GM12878 (cell line): Measurements from ENCODE around the gene KCNQ1. TPM values are rescaled to one million over a fixed set of nuclear protein-coding genes. Genes with fewer than 3 reads are reported as not detected.

Source experiments
- ATAC-seq: fragments of 200-7000 bp; cut with Tn5 transposase; 3 replicates; pipeline ENCODE4 v1.9.1; 2020; ENCODE audit warnings: mild to moderate bottlenecking, moderate library complexity
- BruUV-seq: library from RNA; stranded (reverse); fragments of 400-500 nt; replicated peaks from 2 replicates; lab custom pipeline; 2021; lab: Mats Ljungman, UMichigan
- CTCF ChIA-PET: fragments of 300-600 bp; sonication (Branson Sonifier 250); formaldehyde crosslinking; extraction: SDS; loops from one replicate; lab custom pipeline; 2021; ENCODE audit warnings: inconsistent platforms; lab: Yijun Ruan, JAX
- POLR2A ChIA-PET: fragments of 350-600 bp; formaldehyde crosslinking; extraction: SDS; loops from one replicate; lab custom pipeline; 2021; ENCODE audit warnings: inconsistent platforms; lab: Charles Lee
- RAD21 ChIA-PET: fragments of 300-600 bp; sonication (Branson Sonifier 250); formaldehyde crosslinking; loops from one replicate; lab custom pipeline; 2023; ENCODE audit warnings: antibody characterized with exemption; ENCODE audit not compliant: unreplicated experiment; lab: Charles Lee
- SMC1A ChIA-PET: fragments of 300-600 bp; sonication (Branson Sonifier 250); formaldehyde crosslinking; loops from one replicate; lab custom pipeline; 2023; ENCODE audit not compliant: unreplicated experiment, uncharacterized antibody; lab: Charles Lee
- DNase-seq: peaks from one replicate; pipeline ENCODE4 v3.0.0-alpha.2; 2011; ENCODE audit warnings: low read depth, low spot score
- FAIRE-seq: peaks from 3 replicates; lab custom pipeline; 2011; peaks lifted over from hg19 to GRCh38; lab: Jason Lieb, UNC
- H2AFZ ChIP-seq: 2 replicates; pipeline ENCODE4 v1.6.0; 2011; ENCODE audit warnings: low read depth, low read length, control low read depth; ENCODE audit not compliant: control insufficient read depth
- H3K27ac ChIP-seq: 2 replicates; pipeline ENCODE4 v1.5.1; 2011; ENCODE audit warnings: control low read depth; ENCODE audit not compliant: control insufficient read depth, insufficient read depth
- H3K27me3 ChIP-seq, 2 experiments: replicated peaks in 1 of 2; 2 replicates each; pipeline versions ENCODE4 v1.6.0 to v1.6.1; 2011; ENCODE audit warnings: low read length in 1 of 2; ENCODE audit not compliant: control insufficient read depth in 2 of 2, insufficient read depth in 2 of 2
- H3K36me3 ChIP-seq, 2 experiments: 2 replicates each; pipeline ENCODE4 v1.5.1; 2011; ENCODE audit warnings: low read length in 1 of 2; ENCODE audit not compliant: control insufficient read depth in 2 of 2, insufficient read depth in 2 of 2
- H3K4me1 ChIP-seq: 2 replicates; pipeline ENCODE4 v1.6.1; 2011; ENCODE audit warnings: mild to moderate bottlenecking, low read length, moderate library complexity, mixed read lengths; ENCODE audit not compliant: control insufficient read depth, insufficient read depth
- H3K4me2 ChIP-seq: 2 replicates; pipeline ENCODE4 v1.6.0; 2011; ENCODE audit warnings: control low read depth; ENCODE audit not compliant: control insufficient read depth, insufficient read depth
- H3K4me3 ChIP-seq: fragments of 200-600 bp; sonication (generic); 2 replicates; pipeline ENCODE4 v1.5.1; 2016
- H3K79me2 ChIP-seq: 2 replicates; pipeline ENCODE4 v1.6.0; 2011; ENCODE audit warnings: low read length; ENCODE audit not compliant: control insufficient read depth, insufficient read depth
- H3K9ac ChIP-seq: 2 replicates; pipeline ENCODE4 v1.8.0; 2011; ENCODE audit warnings: low read length, control low read depth, mixed read lengths; ENCODE audit not compliant: control insufficient read depth, insufficient read depth
- H3K9me3 ChIP-seq: replicated peaks from 3 replicates; pipeline ENCODE4 v1.5.1; 2011; ENCODE audit warnings: mild to moderate bottlenecking, low read length; ENCODE audit not compliant: control insufficient read depth, insufficient read depth
- H4K20me1 ChIP-seq: 2 replicates; pipeline ENCODE4 v1.6.0; 2011; ENCODE audit not compliant: control insufficient read depth, insufficient read depth
- ASH2L ChIP-seq: fragments of 300-600, 200-600 bp; sonication (generic); IDR thresholded peaks from 2 replicates; pipeline ENCODE4 v1.6.1; 2017; ENCODE audit warnings: low read depth, mild to moderate bottlenecking, borderline replicate concordance
- BACH1 ChIP-seq: fragments of 450-650 bp; IDR thresholded peaks from 2 replicates; pipeline ENCODE4 v1.6.1; 2017; ENCODE audit warnings: mild to moderate bottlenecking, borderline replicate concordance
- CBFB ChIP-seq: IDR thresholded peaks from 2 replicates; pipeline ENCODE4 v1.6.1; 2016; ENCODE audit warnings: antibody characterized with exemption, low read depth
- CHD1 ChIP-seq: IDR thresholded peaks from 2 replicates; pipeline ENCODE4 v1.6.1; 2012; ENCODE audit warnings: low read depth, low read length, improper control_type of control experiment
- HDGF ChIP-seq: fragments of 450-650 bp; IDR thresholded peaks from 2 replicates; pipeline ENCODE4 v1.6.1; 2016; ENCODE audit warnings: antibody characterized with exemption
- IRF4 ChIP-seq: IDR thresholded peaks from 2 replicates; pipeline ENCODE4 v1.6.1; 2011; ENCODE audit warnings: low read depth, low read length
- NR2C1 ChIP-seq: fragments of 450-650 bp; IDR thresholded peaks from 2 replicates; pipeline ENCODE4 v1.6.1; 2017; ENCODE audit warnings: antibody characterized with exemption, mild to moderate bottlenecking, moderate library complexity
- SMAD5 ChIP-seq: IDR thresholded peaks from 2 replicates; pipeline ENCODE4 v1.6.1; 2016; ENCODE audit warnings: antibody characterized with exemption, low read depth
- SMARCA5 ChIP-seq: fragments of 450-650 bp; IDR thresholded peaks from 2 replicates; pipeline ENCODE4 v1.6.1; 2017; ENCODE audit warnings: mild to moderate bottlenecking
- SREBF1 ChIP-seq: IDR thresholded peaks from 2 replicates; pipeline ENCODE4 v1.6.1; 2012; ENCODE audit warnings: mild to moderate bottlenecking, low read length
- SREBF2 ChIP-seq: IDR thresholded peaks from 2 replicates; pipeline ENCODE4 v1.6.1; 2012; ENCODE audit warnings: mild to moderate bottlenecking, low read length
- TARDBP ChIP-seq: IDR thresholded peaks from 2 replicates; pipeline ENCODE4 v1.6.1; 2016; ENCODE audit warnings: borderline replicate concordance
- YBX1 ChIP-seq: fragments of 450-650 bp; IDR thresholded peaks from 2 replicates; pipeline ENCODE4 v1.6.1; 2016; ENCODE audit warnings: antibody characterized with exemption
- WGBS: methylation state at CpG from one replicate; pipeline ENCODE4 v1.1.6; 2016; ENCODE audit warnings: low lambda C conversion rate; ENCODE audit not compliant: insufficient replicate concordance, insufficient coverage; ENCODE audit errors: missing lambda C conversion rate; 5-methylcytosine and 5-hydroxymethylcytosine counted together
- in situ Hi-C: fragments of 300-500 bp; cut with MboI; formaldehyde crosslinking; loops from 9 replicates; pipeline ENCODE4 v1.14.3; 2018; ENCODE audit warnings: mixed read lengths
- intact Hi-C: fragments of 100-400 bp; cut with micrococcal nuclease; formaldehyde crosslinking; loops from one replicate; pipeline ENCODE4 v1.14.2; 2022; ENCODE audit not compliant: unreplicated experiment
- polyA plus RNA-seq, 11 experiments: library from polyadenylated mRNA; depleted of rRNA in 4 of 11; unstranded in 6 of 11; stranded (reverse) in 5 of 11; fragments of >200 nt; fragmentation: Nextera tagmentation in 4 of 11; fragmentation: Illumina TruSeq in 1 of 11; extraction: Ambion mirVana in 4 of 11; extraction: Trizol in 1 of 11; gene quantifications; 1 replicate in 1 of 11; 2 replicates in 10 of 11; pipeline versions ENCODE4 v1.2.1 to v1.2.3, GENCODE V29; 2011 to 2016; ENCODE audit warnings: inconsistent platforms in 2 of 11, missing spikeins in 2 of 11, low read depth in 1 of 11
- total RNA-seq, 4 experiments: library from RNA; depleted of rRNA in 3 of 4; stranded (reverse); fragments of >200 nt in 3 of 4; fragmentation: Illumina TruSeq in 1 of 4; extraction: Trizol in 1 of 4; gene quantifications; 2 replicates each; pipeline versions ENCODE4 v1.2.1 to v1.2.3, GENCODE V29; 2013 to 2021
- TF ChIP-seq, protein P1 (sequence below): fragments of 450-650 bp; formaldehyde crosslinking; IDR thresholded peaks from 2 replicates; pipeline ENCODE4 v1.5.0; 2022; ENCODE audit warnings: mild to moderate bottlenecking, missing genetic modification characterization
- TF ChIP-seq, protein P2 (sequence below): fragments of 450-650 bp; conservative IDR thresholded peaks from 2 replicates; pipeline ENCODE4 v1.6.1; 2017; ENCODE audit warnings: mild to moderate bottlenecking, moderate library complexity
- TF ChIP-seq, protein P3 (sequence below): IDR thresholded peaks from 2 replicates; pipeline ENCODE4 v1.6.1; 2012; ENCODE audit warnings: low read length, inconsistent platforms

The KCNQ1 gene
- total and polyA plus RNA-seq, 10 of the 15 experiments (the other 5 are each of a cell fraction or from before 2014, with no cell fraction given), result 0.03 to 0.15 (median 0.12) TPM; not detected in 7

DNA sequence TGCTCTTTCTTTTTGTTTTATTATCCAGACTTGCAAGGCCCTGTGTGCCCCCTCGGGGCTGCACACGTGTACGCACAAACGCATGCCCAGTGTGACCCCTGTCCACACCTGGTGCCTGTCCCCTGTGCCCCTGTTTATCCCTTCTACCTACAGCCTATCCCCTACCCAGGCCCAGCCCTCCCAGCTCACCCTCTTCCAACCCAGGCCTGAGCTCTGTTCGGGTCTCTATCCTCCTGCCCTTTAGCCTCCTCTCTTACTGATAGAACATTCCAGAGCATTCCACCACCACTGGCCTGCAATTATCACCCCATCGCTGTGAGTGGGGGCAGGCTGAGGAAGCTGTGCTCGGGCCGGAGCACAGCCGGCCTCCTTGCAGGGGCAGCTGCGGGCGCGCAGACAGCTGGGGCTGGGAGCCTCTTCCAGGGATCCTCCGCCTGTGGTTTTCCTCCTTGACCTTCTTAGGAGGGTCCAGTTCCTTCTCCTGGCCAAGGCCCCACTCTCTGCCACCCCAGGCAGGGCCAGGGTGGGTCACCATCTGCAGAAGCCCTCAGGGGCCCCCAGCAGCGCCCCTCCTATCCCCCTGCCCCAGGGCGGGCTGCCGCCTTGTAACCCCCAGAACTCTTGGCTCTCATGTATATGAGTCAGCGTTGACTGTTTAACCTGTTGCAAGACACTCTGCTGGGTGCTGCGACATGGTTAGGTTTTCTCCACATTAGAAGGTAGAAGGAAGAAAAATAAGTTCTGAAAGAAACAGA, 296.7 kb downstream of the KCNQ1 start:
- CTCF ChIA-PET, result no interaction called here
- no peaks in the 10 kb centered on the region for H3K9me3 ChIP-seq
- H3K9ac ChIP-seq, result no peak overlapping the region

More for the DNA sequence above, 296.7 kb downstream of the KCNQ1 start:
- no peaks in the 10 kb centered on the region; a peak in 1 of 4 replicates for H3K27me3 ChIP-seq
- ATAC-seq, result no peak
- no peaks in the 10 kb centered on the region for H3K79me2 ChIP-seq
- no peak for FAIRE-seq
- BruUV-seq, result no TSS peak
- RAD21 ChIA-PET, result no interaction called here
- POLR2A ChIA-PET, result no interaction called here
- H3K36me3 ChIP-seq, result no peaks in the 10 kb centered on the region
- H3K4me2 ChIP-seq, result no peak overlapping the region
- H4K20me1 ChIP-seq, result no peaks in the 10 kb centered on the region
- H3K4me3 ChIP-seq, result no peak overlapping the region
- intact Hi-C loops, result no loop called here
- TF ChIP-seq NR2C1 (no peak), YBX1 (no peak), CBFB (no peak), IRF4 (no peak), HDGF (no peak), SMAD5 (no peak), TARDBP (no peak), SREBF1 (no peak), SMARCA5 (no peak), ASH2L (no peak), CHD1 (no peak), SREBF2 (no peak), BACH1 (no peak)
- TF ChIP-seq, protein P1, sequence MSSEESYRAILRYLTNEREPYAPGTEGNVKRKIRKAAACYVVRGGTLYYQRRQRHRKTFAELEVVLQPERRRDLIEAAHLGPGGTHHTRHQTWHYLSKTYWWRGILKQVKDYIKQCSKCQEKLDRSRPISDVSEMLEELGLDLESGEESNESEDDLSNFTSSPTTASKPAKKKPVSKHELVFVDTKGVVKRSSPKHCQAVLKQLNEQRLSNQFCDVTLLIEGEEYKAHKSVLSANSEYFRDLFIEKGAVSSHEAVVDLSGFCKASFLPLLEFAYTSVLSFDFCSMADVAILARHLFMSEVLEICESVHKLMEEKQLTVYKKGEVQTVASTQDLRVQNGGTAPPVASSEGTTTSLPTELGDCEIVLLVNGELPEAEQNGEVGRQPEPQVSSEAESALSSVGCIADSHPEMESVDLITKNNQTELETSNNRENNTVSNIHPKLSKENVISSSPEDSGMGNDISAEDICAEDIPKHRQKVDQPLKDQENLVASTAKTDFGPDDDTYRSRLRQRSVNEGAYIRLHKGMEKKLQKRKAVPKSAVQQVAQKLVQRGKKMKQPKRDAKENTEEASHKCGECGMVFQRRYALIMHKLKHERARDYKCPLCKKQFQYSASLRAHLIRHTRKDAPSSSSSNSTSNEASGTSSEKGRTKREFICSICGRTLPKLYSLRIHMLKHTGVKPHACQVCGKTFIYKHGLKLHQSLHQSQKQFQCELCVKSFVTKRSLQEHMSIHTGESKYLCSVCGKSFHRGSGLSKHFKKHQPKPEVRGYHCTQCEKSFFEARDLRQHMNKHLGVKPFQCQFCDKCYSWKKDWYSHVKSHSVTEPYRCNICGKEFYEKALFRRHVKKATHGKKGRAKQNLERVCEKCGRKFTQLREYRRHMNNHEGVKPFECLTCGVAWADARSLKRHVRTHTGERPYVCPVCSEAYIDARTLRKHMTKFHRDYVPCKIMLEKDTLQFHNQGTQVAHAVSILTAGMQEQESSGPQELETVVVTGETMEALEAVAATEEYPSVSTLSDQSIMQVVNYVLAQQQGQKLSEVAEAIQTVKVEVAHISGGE (CRISPR knock-in tag), result no peak
- TF ChIP-seq, protein P2, sequence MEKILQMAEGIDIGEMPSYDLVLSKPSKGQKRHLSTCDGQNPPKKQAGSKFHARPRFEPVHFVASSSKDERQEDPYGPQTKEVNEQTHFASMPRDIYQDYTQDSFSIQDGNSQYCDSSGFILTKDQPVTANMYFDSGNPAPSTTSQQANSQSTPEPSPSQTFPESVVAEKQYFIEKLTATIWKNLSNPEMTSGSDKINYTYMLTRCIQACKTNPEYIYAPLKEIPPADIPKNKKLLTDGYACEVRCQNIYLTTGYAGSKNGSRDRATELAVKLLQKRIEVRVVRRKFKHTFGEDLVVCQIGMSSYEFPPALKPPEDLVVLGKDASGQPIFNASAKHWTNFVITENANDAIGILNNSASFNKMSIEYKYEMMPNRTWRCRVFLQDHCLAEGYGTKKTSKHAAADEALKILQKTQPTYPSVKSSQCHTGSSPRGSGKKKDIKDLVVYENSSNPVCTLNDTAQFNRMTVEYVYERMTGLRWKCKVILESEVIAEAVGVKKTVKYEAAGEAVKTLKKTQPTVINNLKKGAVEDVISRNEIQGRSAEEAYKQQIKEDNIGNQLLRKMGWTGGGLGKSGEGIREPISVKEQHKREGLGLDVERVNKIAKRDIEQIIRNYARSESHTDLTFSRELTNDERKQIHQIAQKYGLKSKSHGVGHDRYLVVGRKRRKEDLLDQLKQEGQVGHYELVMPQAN, result no peak
- TF ChIP-seq, protein P3, sequence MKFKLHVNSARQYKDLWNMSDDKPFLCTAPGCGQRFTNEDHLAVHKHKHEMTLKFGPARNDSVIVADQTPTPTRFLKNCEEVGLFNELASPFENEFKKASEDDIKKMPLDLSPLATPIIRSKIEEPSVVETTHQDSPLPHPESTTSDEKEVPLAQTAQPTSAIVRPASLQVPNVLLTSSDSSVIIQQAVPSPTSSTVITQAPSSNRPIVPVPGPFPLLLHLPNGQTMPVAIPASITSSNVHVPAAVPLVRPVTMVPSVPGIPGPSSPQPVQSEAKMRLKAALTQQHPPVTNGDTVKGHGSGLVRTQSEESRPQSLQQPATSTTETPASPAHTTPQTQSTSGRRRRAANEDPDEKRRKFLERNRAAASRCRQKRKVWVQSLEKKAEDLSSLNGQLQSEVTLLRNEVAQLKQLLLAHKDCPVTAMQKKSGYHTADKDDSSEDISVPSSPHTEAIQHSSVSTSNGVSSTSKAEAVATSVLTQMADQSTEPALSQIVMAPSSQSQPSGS, result no peak
- TF ChIP-seq, all 136 proteins: peak for 0
- WGBS, result 52% methylated on average over 18 of the region's 18 CpGs
- H2AFZ ChIP-seq, result no peak overlapping the region
- H3K27ac ChIP-seq, result no peak overlapping the region
- no peaks in the 10 kb centered on the region for H3K4me1 ChIP-seq
- in situ Hi-C loops, result no loop called here
- SMC1A ChIA-PET, result no interaction called here
- no peak for DNase-seq
